ENCODE data around the gene USH2A.

GRCh38 chr1:216314379-216315095 is 108.7 kb downstream of the USH2A start:
- TF ChIP-seq CTCF (IDR thresholded peaks at IDR 0.05), result no peak
- no peak for TF ChIP-seq POLR2A (IDR thresholded peaks at IDR 0.05)
